HG03135 (cell line): ENCODE results near the gene NUAK2.

ENCODE experiments used
- ATAC-seq: cut with Tn5 transposase; IDR thresholded peaks from one replicate; pipeline ENCODE4 v1.9.1; 2021; ENCODE audit warnings: mild to moderate bottlenecking, moderate library complexity; ENCODE audit not compliant: unreplicated experiment

The NUAK2 gene

DNA sequence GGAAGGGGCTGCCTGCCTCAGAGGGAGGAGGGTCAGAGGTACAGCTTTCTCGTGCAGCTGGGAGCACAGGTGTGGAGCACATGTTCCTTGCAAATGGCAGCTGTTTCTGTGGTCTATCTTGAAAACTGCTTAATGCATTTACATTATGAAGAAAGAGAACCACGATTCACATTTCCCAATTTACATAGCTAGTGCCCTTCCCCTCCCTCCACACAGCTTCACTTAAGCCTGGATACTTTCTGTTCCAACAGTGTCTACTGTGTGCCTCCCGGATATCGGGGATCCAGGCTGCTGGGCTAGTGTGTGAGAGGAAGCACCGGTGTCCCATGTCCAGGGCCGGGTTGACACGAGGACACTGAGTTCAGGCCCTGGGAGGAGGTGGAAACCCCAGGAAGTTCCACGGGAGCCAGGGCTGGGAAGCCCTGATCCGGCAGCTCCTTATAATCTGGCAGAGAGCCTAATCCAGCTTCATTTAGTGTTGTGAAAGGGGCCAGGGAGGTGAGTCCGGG is 62.2 kb downstream of the NUAK2 start:
- ATAC-seq, result no peak

DNA sequence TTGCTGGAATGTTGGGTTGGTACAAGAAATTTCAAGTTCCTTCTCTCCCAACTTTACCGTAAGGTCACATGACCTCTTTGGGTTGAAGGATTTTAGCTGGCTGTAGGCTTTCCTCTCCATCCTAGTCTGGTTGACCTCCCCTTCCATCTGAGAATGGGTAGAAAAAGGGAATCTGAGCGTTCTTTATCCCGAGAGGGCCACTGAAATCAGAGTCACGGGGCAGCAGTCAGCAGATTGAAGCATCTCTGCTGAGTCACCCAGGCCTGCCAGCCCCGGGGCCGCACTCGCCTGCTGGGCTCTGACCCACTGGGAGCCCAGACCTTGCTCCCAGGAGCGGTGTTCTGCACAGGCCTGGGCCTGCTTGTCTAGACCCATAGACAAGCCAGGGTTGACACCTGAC is 62.8 kb downstream of the NUAK2 start:
- ATAC-seq, result no peak

DNA sequence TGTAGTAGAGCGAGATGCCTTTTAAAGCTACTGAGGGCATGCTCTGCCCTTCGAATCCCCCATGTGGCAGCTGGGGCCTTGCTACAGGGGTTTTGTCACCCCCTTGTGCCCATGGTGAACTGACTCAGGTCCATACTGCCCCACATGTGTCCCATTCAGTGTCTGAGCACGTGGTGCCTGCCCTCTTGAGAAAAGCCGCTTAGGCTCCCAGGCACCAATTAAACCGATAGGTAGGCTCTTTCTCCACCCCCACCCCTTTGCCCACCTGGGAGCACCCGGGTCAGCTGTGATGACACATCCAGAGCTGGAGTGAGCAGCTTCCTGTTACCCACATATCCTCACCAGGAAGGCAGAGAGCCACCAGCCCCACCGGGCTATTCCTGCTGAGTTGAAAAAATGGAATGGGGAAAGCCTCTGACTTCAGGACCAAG is 63.3 kb downstream of the NUAK2 start:
- no peak for ATAC-seq

DNA sequence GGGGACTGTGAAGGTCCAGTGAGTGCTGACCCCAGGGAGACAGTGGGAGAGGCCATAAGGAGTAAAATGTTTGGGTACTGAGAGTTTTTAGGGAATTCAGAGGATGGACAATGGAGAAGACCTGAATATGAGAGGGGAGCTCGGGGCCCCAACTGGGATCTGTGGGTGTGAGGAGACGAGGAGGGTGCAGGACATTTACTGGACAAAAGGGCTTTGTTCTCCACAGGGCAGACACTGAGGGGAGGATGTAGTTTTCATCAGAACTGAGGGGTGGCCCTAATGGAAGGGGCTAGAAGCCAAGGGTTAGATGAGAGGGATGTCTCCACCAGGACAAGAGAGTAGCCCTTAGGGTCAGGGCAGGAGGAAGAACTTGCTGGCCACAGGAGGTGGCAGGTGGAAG is 63.8 kb downstream of the NUAK2 start:
- ATAC-seq, result no peak

DNA sequence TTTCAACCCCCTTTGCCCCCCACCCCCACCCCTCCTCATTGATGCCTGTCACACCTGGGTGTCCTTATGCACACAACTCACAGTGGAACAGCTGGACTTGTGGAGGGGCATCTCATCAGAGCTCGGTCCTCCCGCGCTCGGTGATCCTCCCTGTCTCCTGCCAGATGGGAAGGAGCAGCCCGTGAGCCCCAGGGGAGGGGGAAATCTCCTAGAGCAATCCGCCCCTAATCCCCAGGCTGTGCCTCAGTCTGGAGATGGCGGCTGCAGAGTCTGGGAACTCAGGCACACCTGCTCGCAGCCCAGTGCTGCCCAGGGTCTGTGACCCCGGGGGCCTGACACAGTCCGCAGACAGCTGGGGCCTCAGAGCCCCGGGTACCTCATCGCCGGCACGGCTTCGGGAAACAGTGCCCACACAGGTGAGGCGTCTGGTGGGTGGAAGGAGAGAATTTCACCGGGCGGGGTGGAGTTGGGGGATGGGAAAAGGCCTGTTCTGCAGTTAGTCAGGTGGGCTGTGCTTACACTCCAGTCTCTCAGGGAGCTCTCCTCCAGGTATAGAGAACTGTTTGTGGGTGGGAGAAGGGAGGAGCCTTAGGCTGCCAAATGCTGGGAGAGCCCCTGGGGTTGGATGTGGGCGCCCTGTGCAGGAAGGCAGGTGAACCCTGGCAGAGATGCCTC is 64.5 kb downstream of the NUAK2 start:
- no peak for ATAC-seq

DNA sequence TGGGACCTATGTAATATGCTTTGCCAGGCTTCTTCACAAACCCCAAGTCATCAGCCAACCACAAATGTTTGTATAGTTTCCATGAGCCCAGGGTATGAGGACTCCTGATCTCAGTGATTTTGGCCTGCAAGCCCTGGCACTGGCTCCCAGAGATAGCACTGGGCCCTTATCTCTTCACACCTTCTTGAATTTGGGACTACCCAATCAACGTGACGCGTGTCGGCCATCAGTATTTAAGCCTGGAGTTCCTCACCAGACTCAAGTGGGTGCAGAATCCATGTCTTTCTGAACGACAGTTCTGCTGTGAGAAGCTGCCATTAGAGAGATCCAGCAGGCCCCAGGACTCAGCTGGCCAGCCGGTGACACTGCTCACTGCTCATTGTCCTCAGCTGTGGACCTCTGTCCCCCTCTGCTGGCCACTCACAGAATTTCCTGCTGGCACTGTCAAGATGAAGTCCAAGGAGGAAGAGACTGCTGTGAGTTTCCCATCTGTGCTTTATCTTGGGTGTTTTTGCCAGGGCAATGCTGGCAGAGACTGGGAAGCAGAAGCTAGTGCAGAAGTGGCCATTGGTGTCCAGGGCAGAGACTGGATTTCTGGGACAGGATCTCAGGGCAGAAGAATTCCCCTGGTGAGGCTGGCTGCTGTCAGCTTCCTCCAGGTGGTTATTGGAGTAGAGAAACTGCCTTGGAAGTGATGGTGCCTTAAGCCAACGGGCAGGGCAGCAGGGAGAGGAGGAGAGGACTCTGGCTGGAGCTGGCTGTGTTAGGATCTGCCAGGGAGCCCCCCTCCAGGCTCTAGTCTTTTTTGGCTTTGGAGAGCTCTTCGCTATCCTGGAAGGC is 65.4 kb downstream of the NUAK2 start:
- ATAC-seq, result no peak
